Skeletal muscle satellite cell (primary cell): ENCODE data around the gene KRT2. TPM values are rescaled to one million over a fixed set of nuclear protein-coding genes. Genes with fewer than 3 reads are reported as not detected.

Experiments used
- H3K27me3 ChIP-seq: 2 replicates; pipeline ENCODE4 v1.7.0; 2013; ENCODE audit warnings: low read length; ENCODE audit not compliant: control insufficient read depth, insufficient read depth
- H3K36me3 ChIP-seq: 2 replicates; pipeline ENCODE4 v1.7.0; 2013; ENCODE audit warnings: mild to moderate bottlenecking, control low read depth, low read length; ENCODE audit not compliant: insufficient read depth
- H3K4me1 ChIP-seq: 2 replicates; pipeline ENCODE4 v1.7.0; 2013; ENCODE audit warnings: low read length; ENCODE audit not compliant: control insufficient read depth, insufficient read depth
- H3K4me2 ChIP-seq: 2 replicates; pipeline ENCODE4 v1.7.0; 2013; ENCODE audit warnings: mild to moderate bottlenecking, low read length
- H3K4me3 ChIP-seq: 2 replicates; pipeline ENCODE4 v1.7.0; 2013; ENCODE audit warnings: low read length
- H3K9ac ChIP-seq: 2 replicates; pipeline ENCODE4 v1.7.0; 2013; ENCODE audit warnings: mild to moderate bottlenecking, low read depth, low read length, moderate library complexity
- H3K9me3 ChIP-seq: replicated peaks from 2 replicates; pipeline ENCODE4 v1.7.0; 2013; ENCODE audit warnings: mild to moderate bottlenecking, control low read depth, low read length
- total RNA-seq: library from RNA; depleted of rRNA; stranded (reverse); fragments of >200 nt; gene quantifications from 2 replicates; pipeline ENCODE4 v1.2.3, GENCODE V29; 2012; rRNA removed

Gene KRT2
- total RNA-seq, result not detected in 2 replicates

DNA sequence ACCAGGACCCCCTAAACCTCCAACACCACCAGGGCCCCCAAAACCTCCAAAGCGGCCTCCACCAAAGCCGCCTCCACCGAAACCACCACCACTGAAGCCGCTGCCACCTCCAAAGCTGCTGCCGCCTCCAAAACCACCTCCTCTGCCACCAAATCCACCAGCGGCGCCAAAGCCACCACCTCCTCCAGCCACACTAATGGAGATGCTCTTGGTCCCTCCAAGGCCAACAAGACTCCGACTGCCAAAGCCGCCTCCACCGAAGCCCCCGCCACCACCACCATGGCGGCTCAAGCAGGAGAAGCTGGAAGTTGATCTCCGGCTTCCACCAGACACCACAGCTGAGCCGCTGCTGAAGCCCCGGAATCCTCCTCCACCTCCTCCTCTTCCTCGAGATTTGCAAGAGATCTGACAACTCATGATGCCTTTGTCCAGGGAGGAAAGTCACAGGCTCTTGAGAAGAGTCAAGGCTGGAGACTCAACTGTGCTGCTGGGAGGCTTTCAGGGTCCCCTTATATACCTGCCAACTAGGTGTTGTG lies at the start of gene KRT2:
TSS of gene KRT2 (minus strand) at position 486 of the 536 bp plus-strand sequence. CDS start at position 417, 69 bp downstream.
- Histone ChIP-seq H3K9ac (no peak within 1 kb of the TSS), H3K27me3 (peaks cover 71% of the 10 kb centered on the region), H3K9me3 (no peaks in the 10 kb centered on the region), H3K36me3 (no peaks in the 10 kb centered on the region), H3K4me1 (no peaks in the 10 kb centered on the region), H3K4me3 (no peak within 1 kb of the TSS), H3K4me2 (no peak within 1 kb of the TSS)

DNA sequence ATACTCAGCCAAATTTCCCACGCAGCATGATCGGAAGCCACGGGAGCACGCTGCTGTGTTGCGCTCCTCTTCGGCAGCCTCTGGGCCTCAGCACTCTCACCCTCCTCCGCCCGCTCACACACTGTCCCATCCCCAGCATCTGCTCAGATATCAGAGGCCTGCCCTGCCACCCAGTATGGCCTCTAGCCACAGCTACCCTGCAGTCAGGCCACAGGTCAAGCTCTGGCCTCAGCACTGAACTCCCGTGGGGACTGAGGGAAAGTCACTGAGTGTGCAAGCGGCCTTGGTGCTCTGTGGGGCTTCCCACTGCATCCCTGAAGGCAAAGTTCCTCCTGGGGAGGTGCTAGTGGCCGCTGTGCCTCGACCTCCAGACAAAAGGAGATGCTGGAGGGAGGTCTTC lies 49.3 kb upstream of the KRT2 start:
- Histone ChIP-seq H3K4me2 (no peak overlapping the region), H3K4me3 (no peak overlapping the region), H3K36me3 (no peaks in the 10 kb centered on the region), H3K4me1 (no peaks in the 10 kb centered on the region), H3K9ac (no peak overlapping the region), H3K27me3 (peaks cover 57% of the 10 kb centered on the region), H3K9me3 (no peaks in the 10 kb centered on the region)

DNA sequence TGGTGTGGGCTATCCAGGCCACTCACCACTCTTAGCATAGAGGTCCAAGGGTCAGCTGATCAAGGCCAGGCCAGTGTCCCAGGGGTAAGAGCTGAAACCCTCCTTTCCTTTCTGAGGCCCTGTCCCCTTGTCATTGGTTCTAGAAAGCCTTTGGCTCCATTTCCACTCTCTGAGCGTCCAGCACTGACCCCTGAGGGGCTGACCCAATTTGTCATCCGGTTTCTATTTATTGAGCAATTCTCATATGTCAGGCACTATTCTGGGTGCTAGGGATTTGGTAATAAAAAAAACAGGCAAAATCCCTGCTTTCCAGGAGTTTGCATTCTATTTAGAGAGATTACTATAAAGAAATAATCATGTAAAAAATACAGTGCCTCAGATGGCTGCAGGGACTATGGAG lies 47.9 kb upstream of the KRT2 start:
- Histone ChIP-seq H3K4me1 (no peaks in the 10 kb centered on the region), H3K4me3 (no peak overlapping the region), H3K36me3 (no peaks in the 10 kb centered on the region)

DNA sequence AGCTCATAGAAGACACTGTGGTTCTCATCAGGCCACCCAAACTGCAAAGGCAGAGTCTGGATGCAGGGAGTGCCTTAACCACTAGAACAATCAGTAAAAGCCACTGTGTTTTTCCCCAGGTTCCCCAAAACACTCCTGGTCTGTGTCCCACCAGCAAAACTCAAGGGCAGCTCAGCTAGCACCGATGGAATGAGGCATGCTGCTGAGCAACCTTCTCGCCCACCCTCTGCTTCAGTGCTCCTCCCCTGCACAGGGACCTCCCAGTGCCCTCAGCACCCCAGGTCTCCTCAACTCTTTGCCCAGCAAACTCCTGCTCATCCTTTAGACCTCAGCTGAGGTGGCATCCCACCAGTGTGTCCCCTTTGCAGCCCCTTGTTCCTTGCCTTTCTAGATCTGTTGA lies 47.4 kb upstream of the KRT2 start:
- H3K4me2 ChIP-seq, result no peak overlapping the region
- H3K27me3 ChIP-seq, result peaks cover 57% of the 10 kb centered on the region
- no peaks in the 10 kb centered on the region for H3K4me1 ChIP-seq
- H3K9ac ChIP-seq, result no peak overlapping the region
- H3K4me3 ChIP-seq, result no peak overlapping the region
- H3K36me3 ChIP-seq, result no peaks in the 10 kb centered on the region
- no peaks in the 10 kb centered on the region for H3K9me3 ChIP-seq

More for the DNA sequence above, 47.9 kb upstream of the KRT2 start:
- no peak overlapping the region for H3K9ac ChIP-seq
- H3K9me3 ChIP-seq, result no peaks in the 10 kb centered on the region
- no peak overlapping the region for H3K4me2 ChIP-seq
- peaks cover 57% of the 10 kb centered on the region for H3K27me3 ChIP-seq

DNA sequence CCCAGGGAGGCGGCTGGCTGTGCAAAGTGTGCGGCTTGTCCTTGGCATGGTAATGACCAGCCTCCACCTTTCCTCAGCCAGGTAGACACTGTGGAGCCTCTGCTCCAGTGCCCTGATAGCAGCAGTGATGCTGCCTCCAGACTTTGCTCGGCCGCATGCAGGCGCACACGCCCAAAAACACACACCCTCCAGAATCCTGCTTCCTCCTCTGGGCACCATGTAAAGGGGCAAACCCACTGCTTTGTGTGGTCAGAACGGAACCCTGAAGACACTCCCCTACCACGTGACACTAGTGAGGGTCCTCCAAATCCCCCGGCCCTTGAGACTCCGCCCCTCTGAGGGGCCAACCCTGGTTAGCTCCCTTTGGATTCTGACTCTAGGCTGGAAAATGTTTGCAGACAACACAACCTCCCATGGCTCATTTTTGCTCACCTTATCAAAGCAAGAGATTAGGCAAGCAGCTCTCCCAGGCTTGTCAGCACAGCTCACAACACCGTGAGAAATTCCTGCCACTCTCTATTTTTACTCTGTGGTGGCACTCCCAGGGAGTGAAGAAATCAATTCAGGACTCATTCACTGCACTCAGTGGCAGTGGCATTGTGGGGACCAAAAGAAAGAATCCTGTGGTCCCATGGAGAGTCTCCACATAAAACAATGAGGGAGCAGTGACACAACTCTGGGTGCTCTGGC lies 46.8 kb upstream of the KRT2 start:
- H3K9me3 ChIP-seq, result no peaks in the 10 kb centered on the region
- H3K27me3 ChIP-seq, result peaks cover 53% of the 10 kb centered on the region
- no peaks in the 10 kb centered on the region for H3K4me1 ChIP-seq
- no peaks in the 10 kb centered on the region for H3K36me3 ChIP-seq
- no peak overlapping the region for H3K9ac ChIP-seq
- H3K4me3 ChIP-seq, result no peak overlapping the region
- H3K4me2 ChIP-seq, result no peak overlapping the region

DNA sequence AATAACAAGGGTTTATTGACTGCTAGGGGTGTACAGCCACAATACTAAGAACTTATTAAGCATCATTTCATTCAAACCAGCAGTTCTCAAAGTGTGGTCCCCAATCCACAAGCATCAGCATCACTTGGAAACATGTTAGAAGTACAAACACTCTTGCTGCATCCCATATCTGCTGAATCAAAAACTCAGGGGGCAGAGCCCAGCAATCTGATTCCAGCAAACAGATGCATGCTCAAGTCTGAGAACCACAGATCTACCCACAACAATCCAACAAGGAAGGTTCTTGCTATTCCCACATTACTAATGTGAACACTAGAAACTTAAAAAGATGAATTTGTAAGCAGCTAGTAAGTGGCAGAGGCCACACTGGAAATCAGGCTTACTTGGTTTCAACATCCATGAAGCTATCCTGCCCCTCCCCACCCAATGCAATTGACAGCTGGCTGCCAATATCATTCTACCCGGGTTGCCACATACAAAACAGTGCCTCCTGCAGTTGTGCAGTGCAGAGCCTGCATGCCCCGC lies 45.1 kb upstream of the KRT2 start:
- H3K36me3 ChIP-seq, result no peaks in the 10 kb centered on the region

DNA sequence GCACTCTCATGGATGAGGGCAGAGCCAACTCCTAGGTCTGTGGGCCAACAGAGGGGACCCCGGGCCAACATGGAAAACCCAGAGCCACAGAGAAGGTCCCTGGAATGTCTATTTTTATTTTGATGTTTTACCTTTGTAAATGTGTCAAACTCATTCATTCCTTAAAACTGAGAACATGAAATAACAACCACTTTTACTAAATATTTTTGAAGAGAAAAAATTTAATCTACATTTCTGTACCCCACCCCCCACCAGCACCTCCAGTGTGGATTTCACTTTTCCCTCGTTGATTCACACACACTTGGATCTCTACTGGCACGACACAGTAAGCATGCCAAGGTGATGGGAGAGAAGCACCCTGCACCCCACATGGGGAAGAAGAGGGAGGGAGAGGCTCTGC lies 44.6 kb upstream of the KRT2 start:
- Histone ChIP-seq H3K36me3 (no peaks in the 10 kb centered on the region), H3K4me3 (no peak overlapping the region), H3K9me3 (no peaks in the 10 kb centered on the region), H3K9ac (no peak overlapping the region), H3K4me2 (no peak overlapping the region), H3K4me1 (no peaks in the 10 kb centered on the region), H3K27me3 (peaks cover 61% of the 10 kb centered on the region)

More for the DNA sequence above, 45.1 kb upstream of the KRT2 start:
- Histone ChIP-seq H3K9me3 (no peaks in the 10 kb centered on the region), H3K9ac (no peak overlapping the region), H3K27me3 (peaks cover 56% of the 10 kb centered on the region), H3K4me3 (no peak overlapping the region), H3K4me1 (no peaks in the 10 kb centered on the region), H3K4me2 (no peak overlapping the region)

DNA sequence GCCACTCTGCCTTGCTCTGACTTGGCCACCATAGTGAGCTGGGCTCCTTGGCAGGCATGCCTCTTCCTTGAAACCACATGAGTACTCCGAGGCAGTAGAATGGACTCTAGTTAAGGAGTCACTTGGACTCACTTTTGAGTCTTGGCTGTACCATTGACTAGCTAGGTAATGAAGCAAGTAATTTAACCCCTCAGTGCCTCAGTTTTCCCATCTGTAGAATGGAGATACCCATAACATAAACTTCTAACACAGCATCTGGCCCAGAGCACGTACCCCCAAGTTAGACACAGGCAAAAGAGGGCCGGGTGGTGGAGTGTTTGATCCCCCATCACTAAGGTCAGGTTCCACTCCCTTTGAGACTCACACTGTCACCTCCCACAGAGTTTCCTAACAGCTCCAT lies 43.0 kb upstream of the KRT2 start:
- no peak overlapping the region for H3K9ac ChIP-seq
- H3K27me3 ChIP-seq, result peaks cover 62% of the 10 kb centered on the region
- H3K36me3 ChIP-seq, result no peaks in the 10 kb centered on the region
- no peaks in the 10 kb centered on the region for H3K9me3 ChIP-seq
- no peak overlapping the region for H3K4me2 ChIP-seq
- no peak overlapping the region for H3K4me3 ChIP-seq
- no peaks in the 10 kb centered on the region for H3K4me1 ChIP-seq

DNA sequence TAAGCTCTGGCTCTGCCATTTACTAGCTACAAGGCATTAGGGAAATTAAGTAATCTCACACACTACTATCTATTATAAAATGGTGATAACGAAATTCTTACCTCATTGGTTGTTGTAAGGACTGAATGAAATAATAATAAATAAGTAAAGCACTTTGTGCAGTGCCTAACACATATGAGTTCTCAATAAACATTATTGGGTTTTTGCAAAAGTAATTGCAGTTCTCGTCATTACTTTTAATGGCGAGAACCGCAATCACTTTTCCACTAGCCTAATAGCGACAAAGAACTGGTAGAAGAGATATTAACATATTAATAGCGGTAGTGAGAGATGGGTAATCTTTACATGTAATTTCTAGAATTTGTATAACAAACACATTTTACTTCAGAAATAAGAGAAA lies 42.1 kb upstream of the KRT2 start:
- H3K9me3 ChIP-seq, result no peaks in the 10 kb centered on the region
- H3K36me3 ChIP-seq, result no peaks in the 10 kb centered on the region
- H3K9ac ChIP-seq, result no peak overlapping the region
- H3K27me3 ChIP-seq, result peaks cover 68% of the 10 kb centered on the region
- no peaks in the 10 kb centered on the region for H3K4me1 ChIP-seq
- no peak overlapping the region for H3K4me3 ChIP-seq
- no peak overlapping the region for H3K4me2 ChIP-seq

DNA sequence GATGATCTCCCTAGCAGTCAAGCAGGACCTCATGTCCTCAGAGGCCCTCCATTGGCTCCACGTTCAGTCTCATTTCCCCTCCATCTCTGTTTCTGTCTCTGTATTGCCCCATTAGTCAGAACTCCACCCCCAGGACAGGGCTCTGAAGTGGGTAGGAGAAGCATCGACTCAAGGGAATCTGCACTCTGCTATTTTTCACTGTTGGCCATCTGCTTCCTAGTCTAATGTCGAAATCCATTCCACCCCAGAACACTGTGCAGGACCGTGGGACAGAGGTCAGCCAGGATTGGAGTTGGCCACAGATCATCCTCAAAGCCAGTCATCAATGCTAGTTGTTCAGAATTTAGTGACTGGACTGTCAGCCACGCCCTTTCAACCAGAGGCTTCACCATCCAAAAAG lies 41.2 kb upstream of the KRT2 start:
- Histone ChIP-seq H3K27me3 (peaks cover 70% of the 10 kb centered on the region), H3K4me2 (no peak overlapping the region), H3K9ac (no peak overlapping the region), H3K9me3 (no peaks in the 10 kb centered on the region), H3K4me3 (no peak overlapping the region), H3K36me3 (no peaks in the 10 kb centered on the region), H3K4me1 (no peaks in the 10 kb centered on the region)

DNA sequence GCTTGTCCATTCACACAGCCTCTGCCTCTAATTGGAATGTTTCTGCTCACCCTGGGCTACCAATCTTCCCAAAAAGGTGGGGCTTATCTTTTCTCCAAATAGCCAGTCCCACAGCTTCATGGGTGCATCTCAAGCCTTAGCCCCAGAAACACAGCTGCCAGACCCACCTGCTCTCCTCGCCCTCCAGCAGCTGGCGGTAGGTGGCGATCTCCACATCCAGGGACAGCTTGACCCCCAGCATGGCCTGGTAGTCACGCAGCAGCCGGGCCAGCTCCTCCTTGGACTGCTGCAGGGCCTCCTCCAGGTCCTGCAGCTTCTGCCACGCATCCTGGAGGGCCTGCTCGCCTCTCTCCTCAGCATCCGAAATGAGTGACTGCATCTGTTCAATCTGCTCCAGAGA lies 40.2 kb upstream of the KRT2 start:
- Histone ChIP-seq H3K4me2 (no peak overlapping the region), H3K9me3 (no peaks in the 10 kb centered on the region), H3K4me1 (no peaks in the 10 kb centered on the region), H3K9ac (no peak overlapping the region), H3K27me3 (peaks cover 76% of the 10 kb centered on the region), H3K4me3 (no peak overlapping the region), H3K36me3 (no peaks in the 10 kb centered on the region)

DNA sequence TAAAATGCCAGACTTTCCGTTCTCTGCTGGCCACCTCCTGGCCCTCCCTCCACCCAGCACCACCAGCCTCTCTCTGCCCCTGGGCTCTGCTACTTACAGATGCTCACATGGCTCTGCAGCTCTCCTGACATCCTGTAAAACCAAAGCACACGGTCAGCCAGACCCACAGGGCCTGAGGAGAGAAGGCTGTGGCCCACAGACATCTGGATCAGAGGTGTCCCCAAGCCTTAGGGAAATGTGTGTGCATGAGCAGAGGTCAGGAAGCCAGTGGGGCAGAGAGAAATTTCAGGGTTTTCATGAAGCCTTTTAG lies 39.8 kb upstream of the KRT2 start:
- Histone ChIP-seq H3K9me3 (no peaks in the 10 kb centered on the region), H3K9ac (no peak overlapping the region), H3K4me1 (no peaks in the 10 kb centered on the region), H3K36me3 (no peaks in the 10 kb centered on the region), H3K27me3 (peaks cover 76% of the 10 kb centered on the region), H3K4me3 (no peak overlapping the region), H3K4me2 (no peak overlapping the region)
